Activated CD8-positive, alpha-beta T cell treated with anti-CD3 and anti-CD28 coated beads for 36 hours (primary cell): ENCODE measurements around the gene MYH1. TPM values are rescaled to one million over a fixed set of nuclear protein-coding genes. Genes with fewer than 3 reads are reported as not detected.

Experiments
- ATAC-seq: fragments of 200-7000 bp; cut with Tn5 transposase; one replicate; pipeline ENCODE4 v1.10.0; 2021; ENCODE audit warnings: mild to moderate bottlenecking, moderate library complexity
- CTCF ChIA-PET: fragments of 350-600 bp; sonication (Branson Sonifier 250); formaldehyde crosslinking; loops from one replicate; lab custom pipeline; 2021; ENCODE audit warnings: antibody characterized with exemption; lab: Charles Lee
- POLR2A ChIA-PET: fragments of 350-600 bp; sonication (Branson Sonifier 250); formaldehyde crosslinking; loops from one replicate; lab custom pipeline; 2021; ENCODE audit warnings: antibody characterized with exemption; lab: Charles Lee
- DNase-seq: peaks from one replicate; pipeline ENCODE4 v3.0.0-alpha.2; 2020
- H3K27ac Mint-ChIP-seq: one replicate; pipeline ENCODE4 v1.8.0; 2021; ENCODE audit warnings: mild to moderate bottlenecking, mixed read lengths
- H3K27me3 Mint-ChIP-seq: one replicate; pipeline ENCODE4 v1.8.0; 2021; ENCODE audit warnings: mixed read lengths
- H3K36me3 Mint-ChIP-seq: one replicate; pipeline ENCODE4 v1.8.0; 2021; ENCODE audit warnings: low read depth, mixed read lengths
- H3K4me1 Mint-ChIP-seq: one replicate; pipeline ENCODE4 v1.8.0; 2021; ENCODE audit warnings: low read depth, mixed read lengths
- H3K4me3 Mint-ChIP-seq: one replicate; pipeline ENCODE4 v1.8.0; 2021; ENCODE audit warnings: mild to moderate bottlenecking, moderate library complexity, mixed read lengths
- H3K9me3 Mint-ChIP-seq: one replicate; pipeline ENCODE4 v1.8.0; 2021; ENCODE audit warnings: mixed read lengths
- intact Hi-C: fragments of 100-400 bp; cut with micrococcal nuclease; formaldehyde crosslinking; loops from one replicate; pipeline ENCODE4 v1.10.0; 2022
- total RNA-seq, 2 experiments: library from RNA; stranded (reverse); gene quantifications; one replicate each; pipeline ENCODE4 v1.2.3, GENCODE V29; 2021
- TF ChIP-seq, protein P1 (sequence below): fragments of 200-600 bp; IDR thresholded peaks from one replicate; pipeline ENCODE4 v1.8.0; 2022; ENCODE audit warnings: antibody characterized with exemption, mild to moderate bottlenecking

Gene MYH1
- total RNA-seq, 2 experiments from 2014 or later, result not detected

DNA sequence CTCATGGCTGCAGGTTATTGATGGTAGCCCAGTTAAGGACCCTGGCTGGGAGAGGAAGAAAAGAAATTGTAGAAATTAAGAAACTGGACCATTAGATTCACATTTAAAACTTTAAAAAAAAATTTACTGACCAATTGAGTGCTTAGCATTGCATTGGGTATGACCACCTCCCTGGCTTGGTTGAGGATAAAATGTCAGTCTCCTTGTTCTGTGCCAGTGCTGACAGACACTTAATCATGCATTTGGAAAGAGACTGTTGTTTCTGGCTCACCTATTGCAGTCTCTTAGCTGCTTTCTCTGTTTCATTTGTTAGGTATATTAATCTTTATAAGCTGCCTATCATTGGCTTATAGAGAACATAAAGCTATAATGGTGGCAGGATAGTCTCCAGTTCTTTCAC, 1.7 kb downstream of the MYH1 start:
- Mint-ChIP-seq H3K9me3 (no peaks in the 10 kb centered on the region), H3K4me3 (no peak overlapping the region), H3K27ac (no peak overlapping the region), H3K36me3 (no peaks in the 10 kb centered on the region), H3K27me3 (peaks cover 5% of the 10 kb centered on the region), H3K4me1 (no peaks in the 10 kb centered on the region)
- POLR2A ChIA-PET, result no interaction called here
- intact Hi-C loops, result no loop called here
- ATAC-seq (no peak), DNase-seq (no peak)
- CTCF ChIA-PET, result no interaction called here
- TF ChIP-seq, protein P1, sequence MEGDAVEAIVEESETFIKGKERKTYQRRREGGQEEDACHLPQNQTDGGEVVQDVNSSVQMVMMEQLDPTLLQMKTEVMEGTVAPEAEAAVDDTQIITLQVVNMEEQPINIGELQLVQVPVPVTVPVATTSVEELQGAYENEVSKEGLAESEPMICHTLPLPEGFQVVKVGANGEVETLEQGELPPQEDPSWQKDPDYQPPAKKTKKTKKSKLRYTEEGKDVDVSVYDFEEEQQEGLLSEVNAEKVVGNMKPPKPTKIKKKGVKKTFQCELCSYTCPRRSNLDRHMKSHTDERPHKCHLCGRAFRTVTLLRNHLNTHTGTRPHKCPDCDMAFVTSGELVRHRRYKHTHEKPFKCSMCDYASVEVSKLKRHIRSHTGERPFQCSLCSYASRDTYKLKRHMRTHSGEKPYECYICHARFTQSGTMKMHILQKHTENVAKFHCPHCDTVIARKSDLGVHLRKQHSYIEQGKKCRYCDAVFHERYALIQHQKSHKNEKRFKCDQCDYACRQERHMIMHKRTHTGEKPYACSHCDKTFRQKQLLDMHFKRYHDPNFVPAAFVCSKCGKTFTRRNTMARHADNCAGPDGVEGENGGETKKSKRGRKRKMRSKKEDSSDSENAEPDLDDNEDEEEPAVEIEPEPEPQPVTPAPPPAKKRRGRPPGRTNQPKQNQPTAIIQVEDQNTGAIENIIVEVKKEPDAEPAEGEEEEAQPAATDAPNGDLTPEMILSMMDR, result no peak

GRCh38 chr17:10516065-10516464, 2.3 kb downstream of the MYH1 start:
- ATAC-seq, result no peak
- Mint-ChIP-seq H3K27ac (no peak overlapping the region), H3K9me3 (no peaks in the 10 kb centered on the region), H3K4me3 (no peak overlapping the region), H3K27me3 (peaks cover 4% of the 10 kb centered on the region), H3K36me3 (no peaks in the 10 kb centered on the region), H3K4me1 (no peaks in the 10 kb centered on the region)
- intact Hi-C loops, result no loop called here
- TF ChIP-seq, protein P1, result no peak
- ChIA-PET CTCF (no interaction called here), POLR2A (no interaction called here)
- DNase-seq, result no peak

DNA sequence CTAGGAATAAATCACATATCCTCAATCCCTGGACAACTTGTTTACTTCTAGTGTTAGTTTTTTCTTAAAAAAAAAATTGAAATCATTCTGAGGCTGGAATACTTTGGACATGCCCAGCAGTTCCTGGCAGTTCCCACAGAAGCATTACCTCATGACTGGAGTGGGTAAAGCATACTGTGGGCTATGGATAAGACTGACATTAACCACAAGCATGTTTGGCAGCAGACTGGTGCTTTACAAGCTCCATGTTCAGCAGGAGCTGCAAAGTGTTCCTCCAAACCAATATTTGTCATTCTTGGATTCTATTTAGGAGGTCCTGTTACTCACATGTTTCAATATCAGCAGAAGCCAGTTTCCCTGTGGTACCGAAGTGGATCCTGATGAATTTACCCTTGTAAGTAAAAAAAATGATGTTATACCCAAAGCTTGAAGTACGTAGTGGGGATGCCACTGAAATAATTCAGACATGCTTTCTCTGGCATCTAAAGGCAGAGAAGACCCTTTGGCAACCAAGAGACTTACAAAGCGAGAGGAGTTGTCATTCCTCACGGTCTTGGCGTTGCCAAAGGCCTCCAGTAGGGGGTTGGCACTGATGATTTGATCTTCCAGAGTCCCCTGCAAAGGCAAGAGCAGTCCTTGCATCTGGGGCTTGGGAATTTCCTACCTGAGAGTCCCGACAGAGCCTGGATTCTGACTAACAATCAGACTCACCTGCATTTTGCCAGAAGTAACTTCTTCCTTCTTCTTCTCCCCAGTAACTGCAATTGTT, 4.9 kb downstream of the MYH1 start:
- Mint-ChIP-seq H3K9me3 (no peaks in the 10 kb centered on the region), H3K27ac (no peak overlapping the region), H3K4me3 (no peak overlapping the region), H3K4me1 (no peaks in the 10 kb centered on the region), H3K27me3 (peaks cover 2% of the 10 kb centered on the region), H3K36me3 (no peaks in the 10 kb centered on the region)
- TF ChIP-seq, protein P1, result no peak
- intact Hi-C loops, result no loop called here
- ATAC-seq, result no peak
- DNase-seq, result no peak
- POLR2A ChIA-PET, result no interaction called here
- CTCF ChIA-PET, result interaction anchor here (1.4 kb wide), 1 partner anchor 9 kb away, joined by 3 read pairs; no protein-coding TSS in a partner anchor

- no peak overlapping the region for H3K27ac Mint-ChIP-seq
- CTCF ChIA-PET, result interaction anchor here (1.4 kb wide), 1 partner anchor 8 kb away, joined by 3 read pairs; no protein-coding TSS in a partner anchor
- no peak for ATAC-seq
- no peaks in the 10 kb centered on the region for H3K36me3 Mint-ChIP-seq
- H3K27me3 Mint-ChIP-seq, result peaks cover 2% of the 10 kb centered on the region
- POLR2A ChIA-PET, result no interaction called here
- TF ChIP-seq, protein P1, result no peak
- H3K4me1 Mint-ChIP-seq, result no peaks in the 10 kb centered on the region
- no peak for DNase-seq
- no peak overlapping the region for H3K4me3 Mint-ChIP-seq
- intact Hi-C loops, result no loop called here
- H3K9me3 Mint-ChIP-seq, result no peaks in the 10 kb centered on the region
These were observed 5.5 kb downstream of the MYH1 start for GRCh38 chr17:10512856-10513255.

DNA sequence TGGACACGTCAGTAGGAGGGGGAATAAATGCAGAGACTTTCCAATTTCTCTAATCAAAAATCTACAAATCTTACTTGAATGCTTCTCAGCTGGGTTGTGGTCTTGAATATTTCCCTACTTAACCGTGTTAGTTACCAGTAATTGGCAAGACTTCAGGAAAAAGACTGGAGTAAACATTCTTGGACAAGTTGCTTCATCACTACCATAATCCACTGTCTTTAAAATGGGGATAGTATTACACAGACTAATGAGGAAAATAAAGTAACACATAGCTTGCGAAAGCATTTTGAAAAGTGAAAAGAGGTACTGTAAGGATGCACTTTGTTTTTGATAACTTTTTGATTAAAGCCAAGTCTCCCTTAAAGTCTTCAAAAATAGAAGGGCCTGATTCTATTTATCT, 18.4 kb downstream of the MYH1 start:
- TF ChIP-seq, protein P1, result no peak
- CTCF ChIA-PET, result no interaction called here
- intact Hi-C loops, result no loop called here
- H3K36me3 Mint-ChIP-seq, result no peaks in the 10 kb centered on the region
- no peak for ATAC-seq
- no peaks in the 10 kb centered on the region for H3K4me1 Mint-ChIP-seq
- H3K4me3 Mint-ChIP-seq, result no peak overlapping the region
- POLR2A ChIA-PET, result no interaction called here
- H3K27me3 Mint-ChIP-seq, result peaks cover 8% of the 10 kb centered on the region
- no peak overlapping the region for H3K27ac Mint-ChIP-seq
- no peak for DNase-seq
- no peaks in the 10 kb centered on the region for H3K9me3 Mint-ChIP-seq
